WTC11 (cell line): ENCODE data around the gene C2orf72.

ENCODE experiments used
- ATF1 ChIP-seq: sonication (generic); formaldehyde crosslinking; IDR thresholded peaks from 2 replicates; pipeline ENCODE4 v1.8.1; 2023; ENCODE audit warnings: mild to moderate bottlenecking, moderate library complexity, missing genetic modification reagents
- ELF4 ChIP-seq: sonication (generic); formaldehyde crosslinking; IDR thresholded peaks from 2 replicates; pipeline ENCODE4 v1.8.1; 2022; ENCODE audit warnings: low read depth, mild to moderate bottlenecking, moderate library complexity, missing genetic modification reagents
- FOXJ3 ChIP-seq: sonication (generic); formaldehyde crosslinking; IDR thresholded peaks from 2 replicates; pipeline ENCODE4 v1.9.0; 2021; ENCODE audit warnings: missing genetic modification reagents, mild to moderate bottlenecking, borderline replicate concordance
- FOXK1 ChIP-seq: sonication (generic); formaldehyde crosslinking; IDR thresholded peaks from 2 replicates; pipeline ENCODE4 v1.8.0; 2022; ENCODE audit warnings: mild to moderate bottlenecking, moderate library complexity, missing genetic modification reagents
- NFE2L1 ChIP-seq: sonication (generic); formaldehyde crosslinking; IDR thresholded peaks from 2 replicates; pipeline ENCODE4 v1.8.1; 2023; ENCODE audit warnings: missing genetic modification reagents
- USF2 ChIP-seq: sonication (generic); formaldehyde crosslinking; IDR thresholded peaks from 2 replicates; pipeline ENCODE4 v1.8.1; 2023; ENCODE audit warnings: mild to moderate bottlenecking, missing genetic modification reagents, moderate library complexity
- ZNF263 ChIP-seq: sonication (generic); formaldehyde crosslinking; IDR thresholded peaks from 2 replicates; pipeline ENCODE4 v1.8.1; 2022; ENCODE audit warnings: low read depth, mild to moderate bottlenecking, moderate library complexity, missing genetic modification reagents
- TF ChIP-seq, protein P1 (sequence below): fragments of 200-600 bp; IDR thresholded peaks from 2 replicates; pipeline ENCODE4 v1.8.0; 2022; ENCODE audit warnings: antibody characterized with exemption
- TF ChIP-seq, protein P2 (sequence below): sonication (generic); formaldehyde crosslinking; conservative IDR thresholded peaks from 2 replicates; pipeline ENCODE4 v1.8.1; 2022; ENCODE audit warnings: mild to moderate bottlenecking, missing genetic modification reagents
- TF ChIP-seq, protein P3 (sequence below): sonication (generic); formaldehyde crosslinking; IDR thresholded peaks from 2 replicates; pipeline ENCODE4 v1.8.0; 2022; ENCODE audit warnings: mild to moderate bottlenecking, missing genetic modification reagents

GRCh38 chr2:231037731-231038482 lies 584 bp downstream of the C2orf72 start:
- TF ChIP-seq USF2 (CRISPR knock-in tag) (no peak; the same call in 1 of the 2 replicates), ELF4 (CRISPR knock-in tag) (no peak), NFE2L1 (CRISPR knock-in tag) (no peak), ZNF263 (CRISPR knock-in tag) (no peak), ATF1 (CRISPR knock-in tag) (no peak), FOXK1 (CRISPR knock-in tag) (no peak), FOXJ3 (CRISPR knock-in tag) (no peak)
- TF ChIP-seq, protein P1, sequence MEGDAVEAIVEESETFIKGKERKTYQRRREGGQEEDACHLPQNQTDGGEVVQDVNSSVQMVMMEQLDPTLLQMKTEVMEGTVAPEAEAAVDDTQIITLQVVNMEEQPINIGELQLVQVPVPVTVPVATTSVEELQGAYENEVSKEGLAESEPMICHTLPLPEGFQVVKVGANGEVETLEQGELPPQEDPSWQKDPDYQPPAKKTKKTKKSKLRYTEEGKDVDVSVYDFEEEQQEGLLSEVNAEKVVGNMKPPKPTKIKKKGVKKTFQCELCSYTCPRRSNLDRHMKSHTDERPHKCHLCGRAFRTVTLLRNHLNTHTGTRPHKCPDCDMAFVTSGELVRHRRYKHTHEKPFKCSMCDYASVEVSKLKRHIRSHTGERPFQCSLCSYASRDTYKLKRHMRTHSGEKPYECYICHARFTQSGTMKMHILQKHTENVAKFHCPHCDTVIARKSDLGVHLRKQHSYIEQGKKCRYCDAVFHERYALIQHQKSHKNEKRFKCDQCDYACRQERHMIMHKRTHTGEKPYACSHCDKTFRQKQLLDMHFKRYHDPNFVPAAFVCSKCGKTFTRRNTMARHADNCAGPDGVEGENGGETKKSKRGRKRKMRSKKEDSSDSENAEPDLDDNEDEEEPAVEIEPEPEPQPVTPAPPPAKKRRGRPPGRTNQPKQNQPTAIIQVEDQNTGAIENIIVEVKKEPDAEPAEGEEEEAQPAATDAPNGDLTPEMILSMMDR = no peak
- TF ChIP-seq, protein P2, sequence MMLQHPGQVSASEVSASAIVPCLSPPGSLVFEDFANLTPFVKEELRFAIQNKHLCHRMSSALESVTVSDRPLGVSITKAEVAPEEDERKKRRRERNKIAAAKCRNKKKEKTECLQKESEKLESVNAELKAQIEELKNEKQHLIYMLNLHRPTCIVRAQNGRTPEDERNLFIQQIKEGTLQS (CRISPR knock-in tag) = no peak
- TF ChIP-seq, protein P3, sequence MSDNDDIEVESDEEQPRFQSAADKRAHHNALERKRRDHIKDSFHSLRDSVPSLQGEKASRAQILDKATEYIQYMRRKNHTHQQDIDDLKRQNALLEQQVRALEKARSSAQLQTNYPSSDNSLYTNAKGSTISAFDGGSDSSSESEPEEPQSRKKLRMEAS (CRISPR knock-in tag) = no peak
